GM21737 (cell line): Measurements from ENCODE around the gene CBLL1.
A peak's percentile ranks its signal among the peaks of the same experiment; 100 is the strongest.

Source experiments
- ATAC-seq: cut with Tn5 transposase; IDR thresholded peaks from one replicate; pipeline ENCODE4 v1.9.1; 2021; ENCODE audit warnings: mild to moderate bottlenecking, moderate library complexity; ENCODE audit not compliant: unreplicated experiment

The CBLL1 gene, protein sequence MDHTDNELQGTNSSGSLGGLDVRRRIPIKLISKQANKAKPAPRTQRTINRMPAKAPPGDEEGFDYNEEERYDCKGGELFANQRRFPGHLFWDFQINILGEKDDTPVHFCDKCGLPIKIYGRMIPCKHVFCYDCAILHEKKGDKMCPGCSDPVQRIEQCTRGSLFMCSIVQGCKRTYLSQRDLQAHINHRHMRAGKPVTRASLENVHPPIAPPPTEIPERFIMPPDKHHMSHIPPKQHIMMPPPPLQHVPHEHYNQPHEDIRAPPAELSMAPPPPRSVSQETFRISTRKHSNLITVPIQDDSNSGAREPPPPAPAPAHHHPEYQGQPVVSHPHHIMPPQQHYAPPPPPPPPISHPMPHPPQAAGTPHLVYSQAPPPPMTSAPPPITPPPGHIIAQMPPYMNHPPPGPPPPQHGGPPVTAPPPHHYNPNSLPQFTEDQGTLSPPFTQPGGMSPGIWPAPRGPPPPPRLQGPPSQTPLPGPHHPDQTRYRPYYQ

DNA sequence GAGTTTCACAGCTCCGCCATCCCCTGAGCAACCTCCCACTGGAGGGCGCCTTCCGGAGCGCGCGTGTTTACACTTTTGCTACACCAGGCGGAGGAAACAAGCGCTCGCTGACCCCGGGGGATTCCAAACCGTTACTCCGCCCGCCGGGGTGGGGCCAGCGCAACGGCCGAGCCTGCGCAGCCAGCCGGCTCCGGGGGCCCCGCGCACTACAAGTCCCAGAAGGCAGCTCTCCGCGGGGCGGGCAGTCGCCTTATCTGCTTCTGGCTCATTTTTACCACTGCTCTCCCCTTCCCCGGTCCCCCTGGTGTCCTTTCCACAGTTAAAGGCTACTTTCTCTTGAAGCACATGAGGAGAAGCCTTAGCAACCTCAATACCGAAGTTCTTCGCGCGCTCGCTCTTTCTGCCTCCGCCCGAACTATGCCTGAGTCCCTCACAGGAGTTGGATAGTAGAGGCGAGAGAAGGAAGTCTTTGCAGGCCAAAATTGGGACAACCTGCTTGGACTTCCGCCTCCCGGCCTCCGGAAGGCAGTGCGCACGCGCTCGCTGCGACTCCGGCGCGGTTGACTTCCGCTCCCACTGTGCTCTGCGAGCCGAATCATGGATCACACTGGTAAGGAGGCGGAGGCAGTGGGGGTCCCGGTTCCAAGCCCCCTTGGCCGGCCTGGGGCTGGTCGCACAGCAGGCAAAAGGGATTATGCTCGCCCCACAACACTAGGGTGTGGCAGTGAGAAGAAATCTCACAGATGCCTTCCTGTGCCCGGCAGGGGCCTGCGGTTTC, at the start of gene CBLL1:
Gene CBLL1, plus strand, starts transcription at position 576 of the 778 bp plus-strand sequence. Its CDS starts 22 bp downstream, at position 598.
- peak; percentile 90 for ATAC-seq

DNA sequence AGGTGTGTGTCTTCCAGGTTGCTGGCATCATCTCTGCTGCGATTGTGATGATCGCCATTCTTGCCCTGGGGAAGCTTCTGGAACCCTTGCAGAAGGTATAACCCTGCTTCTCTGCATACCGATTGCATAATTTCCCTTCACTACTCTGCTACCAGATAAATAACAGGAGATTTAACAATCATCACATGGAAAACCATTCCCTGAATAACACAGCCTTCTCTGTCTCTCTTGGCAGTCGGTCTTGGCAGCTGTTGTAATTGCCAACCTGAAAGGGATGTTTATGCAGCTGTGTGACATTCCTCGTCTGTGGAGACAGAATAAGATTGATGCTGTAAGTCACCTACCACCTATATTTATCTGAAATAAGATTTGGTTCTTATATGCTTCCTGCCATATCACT, 49.6 kb upstream of the CBLL1 start:
- no peak for ATAC-seq

DNA sequence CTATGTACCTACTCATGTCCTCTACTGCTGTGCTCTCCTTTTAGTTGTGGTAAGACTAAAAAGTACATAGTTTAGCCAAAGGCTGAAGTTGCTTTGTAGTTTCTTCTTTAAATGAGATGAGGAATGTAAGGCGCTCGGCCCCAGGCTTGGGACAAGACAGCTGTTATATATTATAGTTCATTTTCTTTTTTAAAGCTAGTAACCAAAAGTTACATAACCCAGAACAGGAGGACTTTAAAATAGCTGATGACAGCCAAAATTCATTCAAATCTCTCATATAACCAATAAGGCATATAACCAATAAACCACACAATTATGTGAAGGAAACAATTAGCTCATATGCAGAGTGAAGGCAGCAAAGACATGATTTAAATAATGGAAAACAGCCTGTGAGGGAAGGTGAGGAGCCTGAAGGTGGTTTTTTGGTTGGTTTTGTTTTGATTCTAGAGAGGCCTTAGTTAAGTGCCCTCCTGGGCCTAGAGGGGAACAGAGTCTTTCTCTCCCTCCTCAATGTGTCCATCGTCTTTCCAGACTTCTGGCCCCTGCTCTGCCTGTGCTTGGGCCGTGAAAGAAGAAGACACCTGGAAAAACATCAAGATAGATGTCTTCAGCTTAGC, 47.5 kb upstream of the CBLL1 start:
- ATAC-seq = no peak

DNA sequence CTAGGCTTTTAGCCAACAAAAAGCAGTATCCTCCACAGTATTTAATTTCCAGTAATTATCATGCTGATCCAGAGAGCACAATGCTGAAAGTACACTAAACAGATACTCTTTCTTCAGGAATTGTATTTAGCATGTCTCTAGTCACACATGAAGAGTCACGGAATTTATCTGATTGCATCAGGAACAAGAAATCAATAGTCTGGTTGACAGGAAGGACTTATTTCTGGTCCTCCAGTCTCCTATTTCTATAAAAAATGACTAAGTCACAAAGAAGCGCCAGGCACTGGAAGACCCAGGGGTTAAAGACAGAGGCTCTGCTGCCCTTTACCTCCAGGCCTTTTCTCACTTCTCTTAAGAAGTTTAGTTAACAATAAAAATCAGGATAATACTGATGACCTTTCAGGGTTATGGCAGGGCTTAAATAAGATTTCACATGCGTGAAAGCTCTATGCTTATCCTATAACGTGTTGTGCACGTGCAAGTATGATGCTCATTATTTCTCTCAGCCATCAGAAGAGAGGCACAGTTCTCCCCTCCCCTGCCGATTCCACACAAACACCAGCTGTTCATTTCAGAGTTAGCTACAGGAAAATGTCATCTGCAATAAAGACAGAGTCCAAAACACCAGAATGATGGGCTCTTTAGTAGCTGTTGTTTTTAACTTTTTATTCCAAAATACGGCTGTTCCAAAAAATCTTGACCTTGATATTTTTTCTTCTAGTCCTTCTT, 46.5 kb upstream of the CBLL1 start:
- ATAC-seq = no peak

DNA sequence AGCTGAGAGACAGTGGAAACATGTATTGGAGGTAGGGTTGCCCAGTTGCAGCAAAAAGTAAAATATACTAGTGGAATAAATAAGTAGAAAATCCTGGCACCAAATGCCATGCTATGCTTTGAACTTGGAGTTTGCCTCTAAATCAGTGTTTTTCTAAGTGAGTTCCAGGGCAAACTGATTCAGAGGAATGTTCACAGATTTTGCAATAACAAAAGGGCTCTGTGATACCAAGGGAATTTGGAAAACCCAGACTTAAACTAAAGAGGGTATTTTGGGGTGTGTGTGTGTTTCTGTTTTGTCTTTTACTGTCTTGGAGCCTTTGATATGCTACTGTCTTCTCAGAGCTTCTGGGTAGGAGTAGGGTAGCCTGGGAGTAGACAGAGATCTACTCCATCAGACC, 43.4 kb upstream of the CBLL1 start:
- ATAC-seq = no peak

DNA sequence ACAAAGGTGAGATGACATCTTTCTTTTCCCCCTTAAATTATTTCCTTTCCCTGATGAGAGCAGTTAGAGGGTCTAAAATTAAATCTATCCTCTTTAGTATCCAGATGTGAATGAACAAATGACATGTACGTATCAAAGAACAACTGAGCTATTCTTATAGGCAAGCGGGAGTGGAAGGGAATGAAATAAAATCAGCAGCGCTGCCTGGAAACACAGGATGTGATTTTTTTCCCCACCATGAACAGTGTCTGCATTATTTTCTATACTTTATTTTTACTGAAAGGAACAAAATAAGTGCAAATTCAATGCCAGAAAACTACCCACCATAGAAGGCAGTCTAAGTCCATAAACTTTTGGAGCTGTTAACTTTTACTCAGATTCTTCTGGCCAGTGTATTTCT, 42.8 kb upstream of the CBLL1 start:
- ATAC-seq = no peak

DNA sequence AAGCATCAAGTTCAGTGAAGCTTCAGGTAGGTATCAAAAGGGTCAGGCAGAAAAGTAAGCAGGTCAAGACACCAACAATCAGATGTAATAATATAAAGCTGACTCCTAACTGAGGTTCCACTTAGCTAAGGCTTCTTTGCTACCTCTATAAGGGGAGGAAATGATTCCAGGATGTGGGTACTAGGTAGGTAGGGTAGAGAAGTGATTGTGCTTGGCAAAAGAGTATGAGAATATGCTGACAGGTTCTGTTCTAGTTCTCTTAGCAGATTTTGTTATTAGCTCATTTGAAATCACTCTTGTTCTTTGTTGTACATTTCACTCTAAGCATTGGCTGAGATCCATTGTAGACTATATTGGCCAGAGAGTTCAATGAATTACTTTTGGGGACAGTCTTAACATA, 40.7 kb upstream of the CBLL1 start:
- no peak for ATAC-seq

DNA sequence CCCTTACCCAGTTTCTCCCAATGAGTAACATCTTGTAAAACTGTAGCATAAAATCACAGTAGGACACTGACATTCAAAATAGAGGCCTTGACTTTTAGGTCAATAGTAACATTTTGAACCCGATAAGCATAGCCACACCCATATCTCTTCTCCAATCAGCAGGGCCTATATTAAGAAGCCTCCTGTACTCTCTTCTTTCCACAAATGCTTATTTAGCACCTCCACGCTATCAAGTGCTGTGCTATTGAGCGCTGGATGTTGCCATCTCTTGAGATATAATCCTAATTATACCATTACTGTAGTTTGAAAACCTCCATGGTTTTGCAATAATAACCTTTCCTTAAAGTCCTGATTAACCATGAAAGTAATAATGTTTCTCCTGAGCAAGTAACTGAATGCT, 40.1 kb upstream of the CBLL1 start:
- ATAC-seq = no peak

DNA sequence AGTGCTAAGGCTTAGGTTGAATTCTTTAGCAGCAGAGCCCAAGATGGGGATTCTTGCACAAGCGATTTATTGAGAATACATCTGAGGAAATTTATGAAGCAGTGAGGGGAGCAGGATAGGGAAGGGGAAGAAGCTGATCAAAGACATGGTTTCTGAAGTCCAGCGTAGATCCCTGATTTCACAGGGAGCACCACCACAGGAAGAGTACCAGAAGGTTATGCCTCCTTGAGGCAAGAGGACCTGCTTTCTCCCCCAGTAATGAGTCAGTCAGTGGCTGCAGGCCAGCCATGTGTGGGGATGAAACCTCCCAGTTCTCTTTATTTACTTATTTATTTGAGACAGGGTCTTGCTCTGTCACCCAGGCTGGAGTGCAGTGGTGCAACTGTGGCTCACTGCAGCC, 35.0 kb upstream of the CBLL1 start:
- no peak for ATAC-seq

DNA sequence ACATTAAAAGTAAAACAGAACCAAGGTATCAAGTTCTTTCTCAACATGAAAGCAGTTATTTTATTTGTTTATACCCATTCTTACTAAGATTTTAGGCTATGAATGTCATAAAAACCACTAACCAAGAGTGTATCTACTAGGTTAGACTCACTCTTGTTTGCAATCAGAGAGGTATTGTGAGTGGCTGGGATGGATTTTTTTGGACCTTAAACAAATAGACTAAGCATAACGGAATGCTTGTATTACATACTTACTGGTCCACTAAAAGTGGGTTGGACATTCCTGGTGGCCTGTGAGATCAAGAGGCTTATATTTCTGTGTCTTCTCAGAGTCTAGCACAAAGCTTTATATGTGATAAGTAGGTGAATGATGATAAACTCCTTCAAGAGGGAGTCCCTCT, 32.6 kb upstream of the CBLL1 start:
- ATAC-seq = no peak

DNA sequence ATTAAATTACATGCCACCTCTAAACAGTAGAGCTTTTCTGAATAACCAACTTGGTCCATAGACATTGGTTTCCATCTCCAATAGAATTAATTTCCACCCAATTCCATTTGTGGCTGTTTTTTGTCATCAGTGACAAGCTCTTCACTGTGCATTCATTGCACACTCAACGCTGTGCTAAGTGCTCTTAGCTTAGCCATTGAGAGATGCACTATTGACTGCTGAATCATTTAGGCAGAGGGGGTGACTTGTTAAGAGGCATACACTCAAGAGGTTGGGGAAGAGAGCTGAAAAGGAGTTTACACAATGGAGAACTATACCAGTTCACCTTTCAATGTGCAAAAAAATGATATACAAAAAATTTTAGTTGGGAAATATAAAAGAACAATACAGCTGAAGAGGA, 31.9 kb upstream of the CBLL1 start:
- ATAC-seq = no peak

DNA sequence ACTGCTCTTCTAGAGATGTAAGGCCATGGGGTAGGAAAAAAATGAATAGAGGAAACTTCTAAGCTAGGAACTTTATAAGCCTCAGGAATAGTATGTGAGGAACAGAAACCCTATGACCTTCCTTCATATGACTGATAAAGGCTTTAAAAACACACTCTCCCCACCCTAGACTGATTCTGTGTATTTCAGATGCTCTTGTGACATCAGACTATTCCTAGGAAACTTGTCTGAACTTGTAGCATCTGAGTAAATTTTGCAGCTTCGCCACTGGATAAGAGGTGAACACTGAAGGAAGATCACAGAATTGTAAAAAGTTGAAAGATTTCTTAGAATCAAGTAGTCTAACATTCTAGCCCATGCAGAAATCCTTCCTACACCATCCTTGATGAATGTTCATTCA, 31.0 kb upstream of the CBLL1 start:
- no peak for ATAC-seq

DNA sequence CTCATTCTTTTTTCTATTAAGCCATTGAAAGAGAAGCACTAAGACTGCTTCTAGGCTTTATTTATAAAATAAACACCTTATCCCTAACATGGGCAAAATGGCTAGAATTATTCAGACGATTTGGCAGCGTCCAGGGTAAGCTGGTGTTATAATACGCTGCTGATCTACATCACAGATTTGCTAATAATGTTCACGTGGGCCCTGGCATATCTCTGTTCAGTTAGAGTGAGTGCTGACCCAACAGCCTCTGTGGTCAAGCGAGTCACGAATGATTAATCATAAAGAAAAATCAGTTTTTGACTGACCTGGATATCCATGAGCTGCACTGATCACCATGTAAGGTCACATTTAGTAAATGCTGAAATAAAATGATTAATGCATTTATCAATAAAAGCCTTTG, 28.4 kb upstream of the CBLL1 start:
- no peak for ATAC-seq

DNA sequence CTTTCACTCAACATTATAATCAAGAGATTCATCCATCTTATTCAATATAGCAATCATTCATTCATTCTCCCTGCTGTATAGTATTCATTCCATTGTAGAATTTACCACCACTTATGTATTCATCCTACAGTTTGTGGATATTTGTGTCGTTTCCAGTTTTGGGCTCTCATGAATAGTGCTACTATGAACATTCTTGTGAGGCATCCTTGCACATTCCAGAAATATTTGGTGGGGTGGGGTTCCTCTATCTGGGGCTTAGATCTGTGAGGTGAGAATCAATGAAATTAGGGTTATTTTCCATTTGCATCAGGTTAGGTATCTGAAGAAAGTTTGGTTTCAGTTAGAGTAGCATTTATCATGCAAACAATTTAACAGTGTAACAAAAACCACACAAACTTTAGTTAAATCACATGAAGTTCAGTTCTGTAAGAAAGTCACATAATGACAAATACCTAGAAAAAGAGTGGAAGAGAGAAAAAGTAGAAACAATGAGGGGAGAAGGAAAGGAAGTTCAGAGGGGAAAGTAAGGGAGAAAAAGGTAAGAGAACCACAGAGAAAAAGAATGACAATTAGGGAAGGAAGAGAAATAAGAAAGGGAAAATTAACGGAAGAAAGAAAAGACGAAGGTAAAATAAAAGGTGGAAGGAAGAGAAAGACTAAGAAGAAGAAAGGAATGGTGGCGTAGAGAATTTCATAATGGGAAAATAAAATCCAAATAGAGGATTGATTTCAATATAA, 25.3 kb upstream of the CBLL1 start:
- no peak for ATAC-seq

DNA sequence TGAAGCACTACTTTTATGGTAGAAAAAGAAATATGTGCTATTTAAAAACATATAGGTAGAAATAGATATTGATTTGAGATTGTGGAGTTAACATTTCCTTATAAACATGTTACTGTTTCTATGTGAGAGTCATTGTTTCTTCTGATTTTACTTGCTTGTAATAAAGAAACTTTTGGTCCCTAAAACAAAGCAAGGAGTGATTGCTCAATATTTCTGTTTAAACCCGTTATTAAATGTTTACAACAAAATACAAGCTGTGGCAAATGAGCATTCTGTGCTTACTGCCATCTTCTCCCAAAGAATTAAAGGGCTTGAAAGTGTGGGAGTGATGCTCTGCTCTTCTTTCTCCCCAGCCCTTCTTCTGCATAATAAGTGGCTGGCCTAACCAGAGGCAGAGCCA, 22.7 kb upstream of the CBLL1 start:
- ATAC-seq = no peak

DNA sequence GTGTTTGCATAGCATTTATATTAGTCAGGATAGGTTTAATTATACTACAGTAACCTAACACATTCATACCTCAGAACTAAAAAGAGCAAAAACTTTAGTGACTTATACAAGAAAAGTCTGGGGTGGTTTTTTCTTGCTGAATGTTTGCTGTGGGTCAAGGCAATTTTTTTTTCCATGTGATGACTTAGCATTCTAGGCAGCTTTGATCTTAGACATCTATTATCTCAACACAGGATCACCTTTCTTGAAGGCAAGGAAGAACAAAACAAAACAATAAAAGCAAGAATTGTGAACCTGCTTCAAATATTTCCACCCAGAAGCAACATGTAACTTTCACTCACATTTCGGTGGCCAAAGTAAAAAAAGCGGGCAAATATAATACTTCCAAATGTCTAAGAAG, 20.7 kb upstream of the CBLL1 start:
- ATAC-seq = no peak

DNA sequence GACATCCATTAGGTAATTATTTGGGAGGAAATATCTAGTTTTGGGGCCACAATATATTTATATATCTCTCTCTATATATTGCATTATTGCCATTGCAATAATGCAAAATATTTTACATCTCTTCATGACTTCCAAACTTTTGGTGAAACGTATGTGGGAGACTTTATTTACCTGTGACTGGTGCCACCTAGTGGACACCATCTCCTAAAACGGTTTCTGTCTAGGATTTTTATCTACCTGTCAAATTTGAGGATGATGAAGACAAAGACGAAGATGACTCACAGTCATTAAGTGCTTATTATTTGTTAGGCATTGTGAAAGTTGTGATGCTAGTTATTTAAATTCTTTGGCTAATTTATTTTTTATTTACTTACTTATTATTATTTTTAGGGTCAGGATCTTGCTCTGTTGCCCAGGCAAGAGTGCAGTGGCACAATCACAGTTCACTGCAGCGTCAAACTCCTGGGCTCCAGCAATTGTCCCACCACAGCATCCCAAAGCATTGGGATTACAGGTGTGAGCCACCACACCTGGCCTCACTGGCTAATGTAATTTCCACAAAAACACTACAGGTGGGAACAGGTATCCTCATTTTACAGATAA, 18.7 kb upstream of the CBLL1 start:
- no peak for ATAC-seq

DNA sequence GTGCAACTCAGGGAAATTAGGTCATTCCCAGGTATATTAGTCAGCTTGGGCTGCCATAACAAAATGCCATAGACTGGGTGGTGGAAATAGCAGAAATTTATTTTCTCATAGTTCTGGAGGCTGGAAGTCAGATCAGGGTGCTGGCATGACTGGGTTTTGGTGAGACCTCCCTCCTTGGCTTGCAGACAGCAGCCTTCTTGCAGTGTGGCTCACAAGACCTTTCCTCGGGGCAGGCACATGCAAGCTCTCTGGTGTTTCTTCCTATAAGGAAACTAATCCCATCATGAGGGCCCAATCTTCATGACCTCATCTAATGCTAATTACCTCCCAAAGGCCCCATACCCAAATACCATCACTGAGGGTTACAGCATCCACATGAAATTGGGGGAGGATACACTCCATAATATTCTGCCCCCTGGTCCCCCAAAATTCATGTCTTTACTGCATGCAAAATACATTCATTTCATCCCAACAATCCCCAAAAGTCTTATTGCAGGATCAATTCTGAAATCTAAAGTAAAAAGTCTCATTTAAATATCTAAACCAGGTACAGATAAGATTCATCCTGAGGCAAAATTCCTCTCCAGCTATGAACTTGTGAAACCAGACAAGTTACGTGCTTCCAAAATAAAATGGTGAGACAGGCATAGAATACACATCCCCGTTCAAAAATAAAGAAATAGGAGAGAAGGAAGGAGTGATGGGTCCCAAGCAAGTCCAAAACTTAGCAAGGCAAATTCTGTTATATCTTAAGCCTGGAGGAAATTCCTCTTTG, 17.4 kb upstream of the CBLL1 start:
- no peak for ATAC-seq

DNA sequence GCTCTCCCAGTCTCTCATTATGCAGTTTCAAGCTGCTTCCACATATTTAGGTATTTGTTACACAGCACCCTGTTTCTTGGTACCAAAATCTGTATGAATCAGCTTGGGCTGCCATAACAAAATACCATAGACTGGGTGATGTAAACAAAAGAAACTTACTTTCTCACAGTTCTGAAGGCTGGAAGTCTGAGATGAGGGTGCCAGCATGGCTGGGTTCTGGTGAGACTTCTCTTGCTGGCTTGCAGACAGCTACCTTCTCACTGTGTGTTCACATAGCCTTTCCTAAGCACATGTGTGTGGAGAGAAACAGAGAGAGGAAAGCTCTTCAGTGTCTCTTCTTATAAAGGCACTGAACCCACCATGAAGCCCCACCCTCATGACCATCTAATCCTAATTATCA, 15.7 kb upstream of the CBLL1 start:
- no peak for ATAC-seq
